Activated CD4-positive, CD25-positive, alpha-beta regulatory T cell treated with anti-CD3 and anti-CD28 coated beads, Interleukin-2, amount 50 U/mL, for 72 hours (primary cell): ENCODE measurements around the gene NCR1.
"Not testable (repeated sequence)": the region's sequence is repeated elsewhere in the genome, so short reads cannot be mapped to it uniquely, and the experiment has no call there.

Experiments used
- DNase-seq: peaks from one replicate; pipeline ENCODE4 v3.0.0; 2021

The NCR1 gene

DNA sequence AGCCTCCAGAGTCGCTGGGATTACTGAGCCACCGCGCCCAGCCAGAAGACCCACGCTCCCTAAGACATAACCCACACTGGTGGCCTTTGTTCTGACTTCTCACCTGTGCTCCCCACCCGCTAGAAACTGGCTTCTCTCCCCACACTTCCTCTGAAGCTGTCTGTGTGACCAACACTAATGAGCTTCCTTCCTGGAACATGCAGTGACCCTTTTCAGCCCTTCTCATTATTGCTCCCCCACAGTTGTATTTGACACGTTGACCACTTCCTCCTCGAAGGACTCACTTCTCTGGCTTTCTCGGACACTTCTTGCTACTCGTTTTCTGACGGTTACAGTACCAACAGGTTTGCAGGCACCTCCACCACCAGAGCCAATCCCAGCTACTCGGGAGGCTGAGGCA lies 10.9 kb downstream of the NCR1 start:
- DNase-seq: no peak

DNA sequence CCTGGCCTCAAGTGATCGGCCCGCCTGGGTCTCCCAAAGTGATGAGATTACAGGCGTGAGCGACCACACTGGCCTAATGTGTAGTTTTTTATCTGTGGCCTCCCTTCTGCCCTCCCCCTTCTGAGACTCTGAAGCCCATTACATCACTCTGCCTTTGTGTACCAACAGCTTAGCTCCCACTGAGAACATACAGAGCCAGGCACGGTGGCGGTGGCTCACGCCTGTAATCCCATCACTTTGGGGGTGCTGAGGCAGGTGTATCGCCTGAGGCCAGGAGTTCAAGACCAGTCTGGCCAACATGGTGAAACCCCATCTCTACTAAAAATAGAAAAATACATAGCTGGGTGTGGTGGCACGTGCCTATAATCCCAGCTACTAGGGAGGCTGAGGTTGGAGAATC lies 12.6 kb downstream of the NCR1 start:
- DNase-seq: no peak

DNA sequence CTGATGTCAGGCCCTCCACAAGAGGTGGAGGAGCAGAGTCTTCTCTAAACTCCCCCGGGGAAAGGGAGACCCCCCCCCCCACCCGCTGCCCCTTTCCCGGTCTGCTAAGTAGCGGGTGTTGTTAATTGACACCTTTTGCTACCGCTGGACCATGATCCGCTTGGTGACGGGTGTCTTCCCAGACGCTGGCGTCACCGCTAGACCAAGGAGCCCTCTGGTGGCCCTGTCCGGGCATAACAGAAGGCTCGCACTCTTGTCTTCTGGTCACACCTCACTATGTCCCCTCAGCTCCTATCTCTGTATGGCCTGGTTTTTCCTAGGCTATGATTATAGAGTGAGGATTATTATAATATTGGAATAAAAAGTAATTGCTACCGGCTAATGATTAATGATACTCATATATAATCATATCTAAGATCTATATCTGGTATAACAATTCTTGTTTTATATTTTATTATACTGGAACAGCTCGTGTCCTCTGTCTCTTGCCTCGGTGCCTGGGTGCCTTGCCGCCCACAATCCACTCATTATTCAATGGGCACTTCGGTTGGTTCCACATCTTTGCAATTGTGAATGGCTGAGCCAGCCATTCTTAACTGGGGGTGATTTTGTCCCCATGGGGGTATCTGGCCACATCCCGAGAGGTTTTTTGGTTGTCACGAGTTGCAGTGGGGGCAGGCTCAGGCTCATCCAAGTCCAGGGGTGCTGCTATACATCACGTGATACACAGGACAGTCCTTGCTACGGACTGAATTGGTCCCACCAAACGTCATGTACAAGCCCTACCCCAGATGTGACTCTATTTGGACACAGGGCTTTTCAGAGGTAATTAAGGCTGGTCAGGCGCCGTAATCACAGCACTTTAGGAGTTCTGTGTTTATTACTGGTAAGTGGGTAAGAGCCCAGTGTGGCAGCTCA lies 14.0 kb downstream of the NCR1 start:
- not testable (repeated sequence) for DNase-seq

DNA sequence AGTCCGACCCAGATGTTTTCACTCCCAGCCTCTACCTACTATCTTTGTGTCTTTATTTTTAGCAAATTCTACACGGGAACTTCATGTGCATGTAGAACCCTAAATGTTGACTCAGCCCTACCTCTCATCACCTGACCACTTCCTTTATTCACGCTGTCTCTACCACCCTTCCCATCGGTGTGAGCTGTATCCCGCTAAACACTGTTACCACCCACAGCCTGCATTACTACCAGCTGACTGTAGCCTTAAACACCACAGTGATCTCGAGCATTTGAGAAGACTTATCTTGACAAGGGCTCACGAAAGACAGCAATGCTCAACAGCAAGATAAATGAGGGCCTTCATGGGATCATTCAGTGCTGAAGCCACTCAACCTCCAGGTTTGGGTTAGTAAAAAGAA lies 15.1 kb downstream of the NCR1 start:
- DNase-seq: no peak

DNA sequence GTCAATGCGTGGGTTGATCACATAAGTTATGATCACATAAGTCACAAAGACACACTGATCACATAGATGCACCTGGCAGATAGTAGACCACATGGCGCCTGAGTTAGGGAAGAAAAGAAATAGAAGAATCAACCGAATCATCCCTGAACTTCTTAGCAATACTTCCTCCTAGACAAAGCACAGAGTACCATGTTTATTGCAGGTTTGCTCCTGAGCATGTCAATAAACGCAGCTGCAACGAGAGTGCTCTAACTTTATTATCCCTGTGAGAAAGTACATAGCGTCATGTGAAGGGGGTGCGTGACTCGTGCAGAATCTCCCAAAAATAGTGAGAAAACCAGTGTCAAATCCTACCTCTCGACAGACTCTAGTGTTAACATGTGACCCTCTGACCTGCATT lies 17.3 kb downstream of the NCR1 start:
- no peak for DNase-seq

DNA sequence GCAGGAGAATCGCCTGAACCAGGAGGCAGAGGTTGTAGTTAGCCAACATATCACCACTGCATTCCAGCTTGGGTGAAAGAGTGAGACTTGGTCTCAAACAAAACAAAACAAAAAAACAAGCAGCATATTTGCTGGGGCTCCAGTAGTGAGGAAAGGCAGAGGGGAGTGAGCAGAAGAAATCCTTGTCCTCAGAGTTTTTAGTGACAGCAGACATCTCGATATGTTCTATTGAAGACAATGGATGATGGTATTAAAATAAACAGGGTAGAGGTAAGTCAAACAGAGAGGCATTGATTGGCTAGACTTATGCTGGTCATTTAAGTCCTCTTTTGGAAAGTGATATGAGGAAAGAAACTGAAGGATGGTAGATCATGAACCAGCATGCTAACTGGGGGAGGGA lies 22.4 kb downstream of the NCR1 start:
- no peak for DNase-seq

DNA sequence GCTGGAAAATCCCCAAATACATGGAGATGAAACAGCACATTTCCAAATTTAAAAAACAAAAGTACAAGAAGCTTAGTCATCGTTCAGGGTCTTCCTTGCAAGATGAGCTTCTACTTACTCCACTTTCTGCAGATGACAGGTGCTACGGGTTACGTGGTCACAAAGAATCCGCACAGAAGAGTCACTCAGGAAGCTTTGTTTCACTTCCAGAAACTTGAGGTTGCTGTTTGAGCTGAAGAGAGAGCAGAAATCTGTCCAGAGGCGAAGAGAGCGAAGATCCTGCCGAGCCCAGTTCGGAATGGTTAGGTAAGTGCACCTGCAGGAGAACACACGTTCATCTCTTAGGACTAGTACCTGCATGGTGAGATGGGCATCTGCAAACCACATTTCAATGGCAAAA lies 32.0 kb downstream of the NCR1 start:
- no peak for DNase-seq

DNA sequence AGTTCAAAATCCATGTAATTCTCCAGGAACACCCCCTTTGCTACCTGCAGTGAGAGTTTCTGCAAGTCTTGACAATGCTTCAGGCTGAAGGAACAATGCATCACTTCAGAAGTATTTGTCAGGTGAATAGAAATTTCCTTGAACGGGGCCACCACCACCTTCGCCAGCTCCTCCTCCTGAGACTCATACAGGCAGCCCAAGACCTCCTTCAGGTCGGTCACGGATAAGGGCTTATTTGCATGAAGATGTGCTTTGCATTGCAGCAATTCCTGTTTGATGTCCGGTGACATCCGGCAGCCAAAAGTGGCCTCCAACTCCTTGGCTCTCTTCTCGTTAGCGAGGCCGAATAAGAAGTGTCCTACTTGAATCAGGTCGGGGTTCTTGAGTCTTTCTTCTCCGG lies 33.0 kb downstream of the NCR1 start:
- DNase-seq: no peak

DNA sequence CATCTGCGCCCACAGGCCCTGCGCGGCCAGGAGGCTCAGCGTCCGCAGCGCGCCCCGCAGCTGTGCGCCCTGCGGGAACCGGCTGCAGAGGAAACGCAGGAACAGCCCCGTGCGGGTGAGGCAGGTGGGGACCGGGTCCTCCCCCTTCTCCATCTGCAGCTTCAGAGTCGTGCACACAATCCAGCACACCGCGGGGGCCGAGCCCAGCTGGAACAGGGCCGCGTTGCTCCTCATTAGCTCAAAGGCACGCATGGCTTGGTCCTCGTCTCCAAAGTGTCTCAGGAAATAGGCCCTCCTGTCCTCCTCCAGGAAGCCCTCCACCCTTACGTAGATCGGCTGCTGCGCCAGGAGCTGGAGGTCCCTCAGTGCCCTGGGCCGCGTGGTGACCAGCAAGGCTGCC lies 33.6 kb downstream of the NCR1 start:
- DNase-seq: not testable (repeated sequence)

DNA sequence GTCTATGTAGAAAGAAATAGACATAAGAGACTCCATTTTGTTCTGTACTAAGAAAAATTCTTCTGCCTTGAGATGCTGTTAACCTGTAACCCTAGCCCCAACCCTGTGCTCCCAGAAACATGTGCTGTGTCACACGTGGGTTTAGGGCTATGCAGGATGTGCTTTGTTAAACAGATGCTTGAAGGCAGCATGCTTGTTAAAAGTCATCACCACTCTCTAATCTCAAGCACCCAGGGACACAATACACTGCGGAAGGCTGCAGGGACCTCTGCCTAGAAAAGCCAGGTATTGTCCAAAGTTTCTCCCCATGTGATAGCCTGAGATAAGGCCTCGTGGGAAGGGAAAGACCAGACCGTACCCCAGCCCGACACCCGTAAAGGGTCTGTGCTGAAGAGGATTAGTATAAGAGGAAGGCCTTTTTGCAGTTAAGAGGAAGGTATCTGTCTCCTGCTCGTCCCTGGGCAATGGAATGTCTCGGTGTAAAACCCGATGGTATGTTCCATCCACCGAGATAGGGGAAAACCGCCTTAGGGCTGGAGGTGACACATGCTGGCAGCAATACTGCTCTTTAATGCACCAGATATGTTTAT lies 37.9 kb downstream of the NCR1 start:
- not testable (repeated sequence) for DNase-seq

DNA sequence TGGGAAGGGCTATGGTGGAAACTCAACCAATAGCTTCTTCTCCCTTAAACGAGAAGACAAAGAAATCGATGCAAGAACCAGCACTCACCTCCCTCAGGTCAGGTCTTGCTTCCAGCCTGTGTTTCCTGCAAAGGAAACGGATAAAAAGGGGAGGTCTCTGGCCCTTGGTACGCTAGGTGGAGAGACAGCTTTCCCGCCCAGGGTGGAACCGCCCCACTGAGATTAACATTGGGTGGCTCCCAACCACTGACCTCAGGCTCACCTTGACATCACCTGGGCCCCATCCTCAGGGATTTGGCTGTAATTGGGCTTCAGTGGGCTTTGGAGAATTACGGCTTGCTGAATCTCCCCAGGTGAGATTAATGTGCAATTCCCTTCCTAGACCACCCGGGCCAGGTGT lies 41.4 kb downstream of the NCR1 start, which contains the start of gene NLRP7:
TSS of gene NLRP7 (minus strand) at position 150 of the 400 bp plus-strand sequence.
- no peak for DNase-seq

DNA sequence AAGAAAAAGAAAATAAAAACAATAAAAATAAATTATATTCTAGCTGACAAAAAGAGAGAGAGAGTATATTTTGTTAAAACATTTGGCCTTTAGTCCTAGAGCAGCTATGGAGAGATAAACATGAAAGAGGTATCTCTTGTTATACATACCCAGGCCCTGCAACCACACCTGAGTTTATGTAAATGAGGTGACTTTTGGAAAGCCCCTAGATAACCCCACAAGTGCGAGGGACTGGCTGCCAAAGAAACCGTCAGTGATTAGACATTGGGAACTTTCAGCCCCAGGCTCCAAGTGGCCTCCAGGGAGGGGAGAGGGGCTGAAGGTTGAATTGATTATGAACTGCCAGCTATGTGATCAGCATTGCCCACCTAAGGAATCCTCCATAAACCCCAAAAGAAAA lies 43.5 kb downstream of the NCR1 start:
- DNase-seq: no peak

DNA sequence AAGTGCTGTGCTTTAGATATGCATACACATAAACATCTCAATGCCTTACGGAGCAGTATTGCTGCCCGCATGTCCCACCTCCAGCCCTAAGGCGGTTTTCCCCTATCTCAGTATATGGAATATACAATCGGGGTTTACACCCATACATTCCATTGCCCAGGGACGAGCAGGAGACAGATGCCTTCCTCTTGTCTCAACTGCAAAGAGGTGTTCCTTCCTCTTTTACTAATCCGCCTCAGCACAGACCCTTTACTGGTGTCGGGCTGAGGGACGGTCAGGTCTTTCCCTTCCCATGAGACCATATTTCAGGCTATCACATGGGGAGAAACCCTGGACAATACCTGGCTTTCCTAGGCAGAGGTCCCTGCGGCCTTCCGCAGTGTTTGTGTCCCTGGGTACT lies 44.6 kb downstream of the NCR1 start:
- not testable (repeated sequence) for DNase-seq

DNA sequence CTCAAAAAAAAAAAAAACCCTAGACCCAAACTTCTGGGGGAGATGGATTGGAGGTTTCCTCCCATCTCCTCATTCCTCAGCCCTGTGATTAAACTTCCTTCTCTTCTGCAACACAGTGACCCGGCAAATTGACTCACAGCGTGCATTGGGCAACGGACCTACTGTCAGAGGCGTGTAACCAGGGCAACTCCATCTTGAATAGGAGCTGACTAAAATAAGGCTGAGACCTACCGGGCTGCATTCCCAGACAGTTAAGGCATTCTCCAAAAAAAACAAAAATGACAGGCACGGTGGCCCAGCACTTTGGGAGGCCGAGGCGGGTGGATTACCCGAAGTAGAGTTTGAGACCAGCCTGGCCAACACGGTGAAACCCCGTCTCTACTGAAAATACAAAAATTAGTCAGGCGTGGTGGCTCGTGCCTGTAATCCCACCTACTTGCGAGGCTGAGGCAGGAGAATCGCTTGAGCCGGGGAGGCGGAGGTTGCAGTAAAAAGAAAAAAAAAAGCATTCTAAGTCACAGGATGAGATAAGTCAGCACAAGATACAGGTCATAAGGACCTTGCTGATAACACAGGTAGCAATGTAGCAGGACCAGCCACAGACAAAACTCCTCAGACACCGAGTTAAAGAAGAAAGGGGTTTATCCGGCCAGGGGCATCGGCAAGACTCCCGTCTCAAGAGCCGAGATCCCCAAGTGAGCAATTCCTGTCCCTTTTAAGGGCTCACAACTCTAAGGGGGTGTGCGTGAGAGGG lies 46.8 kb downstream of the NCR1 start:
- DNase-seq: no peak

DNA sequence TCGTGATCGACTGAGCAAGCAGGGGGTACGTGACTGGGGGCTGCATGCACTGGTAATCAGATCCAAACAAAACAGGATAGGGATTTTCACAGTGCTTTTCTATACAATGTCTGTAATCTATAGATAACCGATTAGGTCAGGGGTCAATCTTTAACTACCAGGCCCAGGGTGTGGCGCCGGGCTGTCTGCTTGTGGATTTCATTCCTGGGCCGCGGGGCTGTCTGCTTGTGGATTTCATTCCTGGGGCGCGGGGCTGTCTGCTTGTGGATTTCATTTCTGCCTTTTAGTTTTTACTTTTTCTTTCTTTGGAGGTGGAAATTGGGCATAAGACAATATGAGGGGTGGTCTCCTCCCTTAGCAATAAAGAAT lies 47.4 kb downstream of the NCR1 start:
- DNase-seq: not testable (repeated sequence)

DNA sequence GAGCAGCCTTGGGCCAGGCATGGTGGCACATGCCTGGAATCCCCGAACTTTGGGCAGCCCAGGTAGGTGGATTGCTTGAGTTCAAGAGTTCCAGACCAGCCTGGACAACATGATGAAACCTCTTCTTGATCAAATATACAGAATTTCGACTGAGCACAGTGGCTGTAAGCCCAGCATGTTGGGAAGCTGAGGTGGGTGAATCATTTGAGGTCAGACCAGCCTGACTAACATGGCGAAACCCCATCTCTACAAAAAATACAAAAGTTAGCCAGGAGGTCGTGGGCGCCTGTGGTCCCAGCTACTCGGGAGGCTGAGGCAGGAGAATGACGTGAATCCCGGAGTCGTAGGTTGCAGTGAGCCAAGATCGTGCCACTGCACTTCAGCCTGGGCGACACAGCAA lies 49.4 kb downstream of the NCR1 start:
- no peak for DNase-seq

DNA sequence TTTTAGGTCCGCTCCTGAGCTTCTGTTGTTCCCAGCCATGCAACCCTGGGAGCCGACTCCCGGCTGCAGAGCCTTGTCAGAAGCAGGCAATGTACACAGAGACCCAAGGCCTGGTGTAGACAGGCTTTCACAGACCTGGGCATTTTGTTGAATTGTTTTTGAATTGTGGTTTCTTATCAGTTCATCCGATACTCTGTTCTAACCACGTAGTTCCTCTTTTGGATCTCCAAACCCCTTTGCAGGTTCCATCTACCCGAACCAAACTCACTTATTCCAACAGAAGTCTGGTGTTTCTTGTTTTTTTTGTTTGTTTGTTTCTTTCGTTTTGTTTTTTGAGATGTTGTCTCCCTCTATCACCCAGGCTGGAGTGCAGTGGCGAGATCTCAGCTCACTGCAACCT lies 53.9 kb downstream of the NCR1 start:
- DNase-seq: no peak
